Measurements from ENCODE around the gene PDCD6IP.

PDCD6IP gene

DNA sequence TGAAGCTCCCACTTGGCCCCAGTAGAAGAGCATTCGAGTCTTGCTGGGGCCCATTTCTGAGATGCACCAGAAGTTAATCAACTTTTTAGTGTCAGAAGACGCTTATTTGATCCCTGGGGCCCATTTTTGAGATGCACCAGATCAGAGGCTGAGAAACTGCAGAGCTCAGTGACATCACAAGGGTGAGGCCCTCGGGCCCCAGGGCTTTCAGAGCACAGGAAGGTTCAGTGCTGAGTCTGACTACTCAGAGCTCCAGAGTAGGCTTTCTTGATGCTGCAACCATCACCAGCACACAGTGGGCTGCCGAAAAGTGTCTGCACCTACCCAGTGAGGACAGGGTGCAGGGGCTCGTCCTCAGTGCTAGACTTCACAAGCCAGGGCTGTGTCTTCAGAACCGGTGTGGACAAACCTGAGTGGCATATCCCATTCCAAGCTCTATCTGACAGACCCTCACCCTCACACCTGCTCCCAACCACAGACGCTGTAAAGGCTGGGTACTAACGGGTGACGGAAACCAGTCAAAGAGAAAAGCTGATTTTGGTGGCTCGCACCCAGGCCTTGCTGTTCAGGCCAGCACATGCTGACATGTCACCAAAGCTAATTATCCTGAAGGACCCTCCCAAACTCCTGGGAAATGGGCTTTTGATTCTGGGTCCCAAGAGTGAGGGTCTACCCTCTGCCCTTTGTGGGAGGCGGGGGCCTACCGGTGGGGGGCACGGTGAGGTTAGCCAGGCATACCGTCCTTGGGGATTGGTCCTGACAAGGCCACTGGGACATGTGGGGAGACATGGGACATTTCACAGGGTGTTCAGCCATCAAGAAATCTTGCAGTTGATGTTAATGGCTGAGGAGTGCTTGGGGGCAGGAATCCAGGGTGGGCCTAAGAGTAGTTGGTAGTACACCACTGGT, 83.0 kb downstream of the PDCD6IP start:
- DNase-seq: no peak
- in situ Hi-C loops (cut with HindIII; ENCODE audit: low pct_ligation_motif_present, low pct_unique_long_range_greater_than_20kb, low sequenced_read_pairs): no loop called here

DNA sequence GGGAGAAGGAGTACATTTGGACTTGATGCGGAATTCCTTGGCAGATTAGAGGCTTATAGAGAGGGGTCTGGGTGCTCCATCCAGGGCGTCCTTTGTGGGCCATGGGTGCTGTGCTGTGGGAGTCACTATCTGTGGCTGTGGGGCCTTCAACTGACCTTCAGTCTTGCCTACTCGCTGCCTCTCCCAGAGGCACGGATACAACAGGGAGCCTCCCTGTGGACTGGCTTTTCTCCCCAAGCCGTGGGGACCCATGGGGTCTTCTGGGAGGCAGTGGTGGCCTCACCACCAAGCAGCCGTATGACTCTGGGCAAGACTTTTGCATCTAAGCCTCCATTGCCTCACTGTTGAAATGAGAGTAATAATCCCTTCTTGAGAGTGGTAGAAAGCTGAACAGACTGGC, 83.9 kb downstream of the PDCD6IP start:
- DNase-seq: no peak
- in situ Hi-C loops (cut with HindIII; ENCODE audit: low pct_ligation_motif_present, low pct_unique_long_range_greater_than_20kb, low sequenced_read_pairs): no loop called here

DNA sequence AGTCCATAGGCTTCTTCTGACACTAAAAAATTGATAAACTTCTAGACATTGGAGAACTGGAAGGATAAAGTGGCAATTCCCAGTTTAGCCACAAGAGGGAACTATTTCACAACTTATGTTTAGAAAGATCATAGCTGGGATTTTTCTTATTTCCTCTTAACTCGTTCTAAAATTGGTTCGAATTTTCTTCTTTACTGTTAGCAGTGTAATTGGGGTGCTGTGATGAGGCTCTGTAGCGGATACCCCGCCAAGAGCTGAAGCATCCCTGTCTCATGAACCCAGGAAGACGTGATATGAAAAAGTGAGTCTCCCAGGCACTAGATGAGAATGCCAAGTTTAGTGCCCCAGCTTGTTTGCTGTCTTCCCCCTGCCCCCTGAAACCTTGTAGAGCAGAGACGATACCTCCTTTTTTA, 85.1 kb downstream of the PDCD6IP start:
- in situ Hi-C loops (cut with HindIII; ENCODE audit: low pct_ligation_motif_present, low pct_unique_long_range_greater_than_20kb, low sequenced_read_pairs): no loop called here
- peak; percentile 43 for DNase-seq

DNA sequence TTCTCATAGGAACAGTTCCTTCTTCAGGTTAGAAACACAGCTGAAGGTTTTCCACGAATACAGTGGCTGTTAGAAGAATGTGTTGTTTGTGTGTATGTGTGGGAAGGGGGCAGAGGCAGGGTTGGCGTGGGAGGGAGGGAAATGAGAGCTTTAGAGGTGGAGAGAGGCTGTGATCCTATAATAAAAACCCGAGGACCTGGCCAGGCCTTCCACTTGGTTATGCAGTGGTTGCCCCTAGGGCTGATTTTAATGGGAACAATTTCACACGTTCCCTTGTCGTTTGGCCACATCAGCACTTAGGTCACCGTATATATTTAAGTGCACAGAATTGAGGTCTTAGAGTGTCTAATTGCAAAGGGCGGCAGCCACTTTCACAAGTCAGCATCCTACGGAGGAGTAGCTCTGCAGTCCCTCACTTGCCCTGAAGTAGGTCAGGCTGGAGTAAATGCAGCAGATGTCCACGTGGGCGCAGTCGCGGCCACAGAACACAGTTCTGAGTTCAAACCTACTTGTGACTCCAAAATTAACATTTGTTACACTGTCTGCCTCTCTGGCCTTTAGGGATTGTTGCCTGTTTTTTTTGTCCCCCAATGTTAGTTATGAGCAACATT, 85.6 kb downstream of the PDCD6IP start:
- in situ Hi-C loops (cut with HindIII; ENCODE audit: low pct_ligation_motif_present, low pct_unique_long_range_greater_than_20kb, low sequenced_read_pairs): no loop called here
- DNase-seq: no peak

DNA sequence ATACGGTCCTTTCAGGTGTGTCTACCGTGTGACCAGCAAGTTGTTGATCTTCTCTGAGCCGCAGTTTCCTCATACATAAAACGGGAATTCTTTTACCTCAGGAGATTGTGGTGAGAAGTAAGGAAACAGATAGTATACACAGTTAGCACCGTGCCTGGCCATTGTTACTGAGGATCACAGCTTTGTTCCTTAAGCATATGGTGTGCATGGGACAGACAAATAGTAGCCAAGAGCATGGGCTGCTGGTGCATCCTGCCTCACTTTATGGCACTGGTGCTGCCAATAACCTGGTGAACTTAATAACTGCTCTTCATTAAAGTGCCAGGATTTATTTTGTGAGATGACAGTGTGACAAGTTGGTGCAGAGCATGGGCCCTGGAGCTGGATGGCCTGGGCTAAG, 86.3 kb downstream of the PDCD6IP start:
- DNase-seq: no peak
- in situ Hi-C loops (cut with HindIII; ENCODE audit: low pct_ligation_motif_present, low pct_unique_long_range_greater_than_20kb, low sequenced_read_pairs): no loop called here

DNA sequence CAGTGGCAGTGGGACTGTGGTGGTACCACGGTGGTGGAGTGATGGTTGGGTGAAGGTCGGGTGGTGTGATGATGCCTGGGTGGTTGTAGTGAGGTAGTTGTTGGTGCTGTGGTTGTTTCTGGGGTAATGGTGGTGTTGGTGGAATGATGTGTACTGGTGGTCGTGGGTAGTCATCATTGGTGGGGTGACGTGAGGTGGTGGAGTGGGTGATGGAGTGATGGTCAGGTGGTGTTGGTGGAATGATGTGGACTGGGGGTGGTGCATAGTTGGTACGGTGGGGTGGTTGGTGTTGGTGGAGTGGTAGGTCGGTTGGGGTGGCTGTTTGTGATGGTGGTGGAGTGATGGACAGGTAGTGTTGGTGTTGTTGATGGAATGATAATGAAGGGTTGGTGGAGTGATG, 87.1 kb downstream of the PDCD6IP start:
- in situ Hi-C loops (cut with HindIII; ENCODE audit: low pct_ligation_motif_present, low pct_unique_long_range_greater_than_20kb, low sequenced_read_pairs): no loop called here

DNA sequence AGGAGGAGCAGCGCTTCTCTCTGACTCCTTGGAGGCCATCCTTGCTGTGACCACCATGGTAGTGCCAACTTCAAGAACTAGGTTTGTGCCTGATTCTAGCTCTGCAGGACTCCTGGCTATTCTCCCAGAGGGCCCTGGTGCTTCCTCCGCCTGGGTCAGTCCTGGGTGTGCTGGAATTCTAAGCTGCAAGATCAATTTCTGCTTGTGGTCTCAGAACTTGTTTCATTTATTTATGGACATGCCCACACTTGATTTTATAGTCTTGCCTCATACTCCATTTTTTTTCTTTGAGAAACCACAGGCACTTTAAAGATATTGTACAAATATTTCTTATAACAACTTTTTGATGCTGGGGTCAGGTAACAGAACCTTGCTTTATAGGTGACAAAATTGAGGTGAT, 87.6 kb downstream of the PDCD6IP start:
- in situ Hi-C loops (cut with HindIII; ENCODE audit: low pct_ligation_motif_present, low pct_unique_long_range_greater_than_20kb, low sequenced_read_pairs): no loop called here
- no peak for DNase-seq

More for the DNA sequence above, 87.1 kb downstream of the PDCD6IP start:
- DNase-seq: no peak

DNA sequence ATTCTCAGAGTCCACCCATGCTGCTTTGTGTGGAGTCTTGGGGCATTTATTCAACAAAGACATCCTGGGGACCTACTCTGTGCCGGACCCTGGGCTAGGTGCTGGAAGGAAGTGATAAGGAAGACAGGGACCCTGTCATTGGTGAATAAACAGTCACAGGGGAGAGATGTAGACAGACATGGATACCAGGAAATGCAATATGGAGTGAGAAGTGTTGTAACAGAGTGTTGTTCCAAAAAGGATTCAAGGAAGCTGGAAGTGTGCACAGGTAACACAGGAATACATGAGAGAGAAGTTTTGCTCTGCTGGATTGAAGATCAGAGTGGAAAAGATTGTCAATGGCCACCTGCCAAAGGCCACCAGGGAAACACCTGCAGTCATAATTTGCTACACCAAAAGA, 89.0 kb downstream of the PDCD6IP start:
- in situ Hi-C loops (cut with HindIII; ENCODE audit: low pct_ligation_motif_present, low pct_unique_long_range_greater_than_20kb, low sequenced_read_pairs): no loop called here
- no peak for DNase-seq

DNA sequence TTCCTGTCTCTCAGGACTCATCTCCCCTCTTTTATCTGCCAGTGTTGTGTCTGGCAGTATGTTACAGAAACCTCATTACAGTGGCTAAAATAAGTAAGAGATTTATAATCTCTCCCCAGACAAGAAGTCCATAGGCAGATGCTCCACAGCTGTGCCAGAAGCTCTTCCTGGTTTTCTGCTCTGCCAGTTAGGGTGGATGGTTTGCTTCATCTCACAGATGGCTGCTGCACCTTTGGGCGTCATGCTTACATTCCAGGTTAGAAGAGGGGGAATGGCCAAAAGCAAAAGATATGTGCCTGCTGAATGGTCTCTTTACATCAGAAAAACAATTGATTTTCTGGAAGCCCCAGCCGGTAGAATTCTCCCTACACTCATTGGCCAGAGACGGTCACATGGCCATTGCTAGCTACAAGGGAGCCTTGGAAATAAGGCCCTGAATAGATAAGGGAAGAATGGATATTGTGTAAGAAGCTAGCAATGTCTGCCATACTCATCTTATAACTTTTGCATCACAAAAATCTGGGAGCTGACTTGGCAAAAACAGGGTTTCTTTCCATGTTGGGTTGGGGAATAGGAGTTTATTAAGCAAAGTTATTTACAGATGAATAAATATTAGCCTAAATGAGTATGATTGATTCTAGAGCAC, 91.1 kb downstream of the PDCD6IP start:
- in situ Hi-C loops (cut with HindIII; ENCODE audit: low pct_ligation_motif_present, low pct_unique_long_range_greater_than_20kb, low sequenced_read_pairs): no loop called here
- no peak for DNase-seq

DNA sequence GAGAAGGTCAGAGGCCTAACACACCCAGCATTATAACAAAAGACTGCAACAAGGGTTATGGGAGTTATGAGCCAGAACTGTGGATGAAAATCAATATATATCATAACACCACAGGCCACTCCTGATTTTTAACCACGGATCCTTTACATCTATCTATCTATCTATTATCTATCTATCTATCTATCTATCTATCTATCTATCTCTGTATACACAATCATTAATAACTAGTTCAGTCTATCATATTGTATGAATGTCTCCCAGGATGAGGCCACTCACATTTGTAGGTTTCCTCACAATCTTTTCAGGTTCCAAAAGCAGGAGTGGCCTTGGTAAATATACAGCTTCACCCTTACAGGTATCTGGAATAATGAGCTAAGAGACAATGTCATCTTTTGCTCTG, 94.2 kb downstream of the PDCD6IP start:
- no peak for DNase-seq
- in situ Hi-C loops (cut with HindIII; ENCODE audit: low pct_ligation_motif_present, low pct_unique_long_range_greater_than_20kb, low sequenced_read_pairs): no loop called here

DNA sequence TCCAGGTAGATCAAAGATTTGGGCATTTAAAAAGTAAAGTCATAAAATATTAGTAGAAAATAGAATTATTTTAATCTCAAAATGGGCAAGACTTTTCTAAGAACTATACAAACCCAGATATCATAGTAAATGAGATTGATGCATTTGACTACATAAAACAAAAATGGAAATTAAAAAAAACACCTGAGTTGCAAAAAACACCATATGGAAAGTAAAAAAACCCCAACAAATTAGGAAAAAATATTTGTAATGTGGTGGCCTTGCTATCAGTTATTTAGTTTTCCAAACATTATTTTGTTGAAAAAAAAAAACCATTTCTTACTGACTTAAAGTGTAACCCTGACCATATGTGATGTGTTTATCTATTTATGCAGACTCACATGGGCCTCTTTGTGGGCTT, 97.2 kb downstream of the PDCD6IP start:
- in situ Hi-C loops (cut with HindIII; ENCODE audit: low pct_ligation_motif_present, low pct_unique_long_range_greater_than_20kb, low sequenced_read_pairs): no loop called here
- DNase-seq: no peak

DNA sequence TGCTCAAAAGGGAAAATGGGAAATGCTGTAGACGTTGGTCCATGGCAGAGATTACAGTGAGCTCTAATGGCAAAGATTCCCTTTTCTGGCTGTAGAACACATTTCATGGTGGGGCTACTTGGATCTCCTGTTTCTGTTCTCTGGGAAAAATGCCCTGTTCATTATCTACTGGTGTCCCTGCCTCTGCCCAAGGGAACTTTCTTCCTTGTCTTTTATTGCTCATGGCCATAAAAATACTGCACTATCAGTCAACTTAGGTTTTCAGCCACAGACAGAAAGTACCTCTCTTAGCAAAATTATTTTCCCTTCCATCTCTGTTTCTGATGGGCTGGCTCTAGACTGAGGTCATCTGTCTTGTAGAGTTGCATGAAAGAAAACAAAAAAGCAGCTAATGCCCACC, 98.9 kb downstream of the PDCD6IP start:
- DNase-seq: no peak
- in situ Hi-C loops (cut with HindIII; ENCODE audit: low pct_ligation_motif_present, low pct_unique_long_range_greater_than_20kb, low sequenced_read_pairs): no loop called here

DNA sequence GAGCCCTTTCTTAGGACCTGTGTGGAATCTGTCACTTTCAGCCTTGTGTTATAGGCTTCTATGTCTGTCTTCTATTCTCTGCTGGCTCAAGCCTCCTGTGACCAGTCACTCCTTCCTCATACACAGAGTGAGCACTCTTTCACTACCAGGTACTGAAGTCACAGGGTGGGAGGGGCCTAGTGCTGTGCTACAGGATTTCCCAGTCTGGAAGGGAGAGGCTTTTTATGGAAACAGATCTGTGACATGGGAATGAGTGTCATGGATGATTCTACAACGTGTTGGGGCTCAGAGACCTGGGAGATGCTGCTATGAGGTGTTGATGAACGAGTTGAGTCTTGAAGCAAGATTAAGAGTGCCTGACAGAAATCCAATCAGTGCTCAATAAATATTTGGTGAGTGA, 100.5 kb downstream of the PDCD6IP start:
- in situ Hi-C loops (cut with HindIII; ENCODE audit: low pct_ligation_motif_present, low pct_unique_long_range_greater_than_20kb, low sequenced_read_pairs): no loop called here
- DNase-seq: no peak

DNA sequence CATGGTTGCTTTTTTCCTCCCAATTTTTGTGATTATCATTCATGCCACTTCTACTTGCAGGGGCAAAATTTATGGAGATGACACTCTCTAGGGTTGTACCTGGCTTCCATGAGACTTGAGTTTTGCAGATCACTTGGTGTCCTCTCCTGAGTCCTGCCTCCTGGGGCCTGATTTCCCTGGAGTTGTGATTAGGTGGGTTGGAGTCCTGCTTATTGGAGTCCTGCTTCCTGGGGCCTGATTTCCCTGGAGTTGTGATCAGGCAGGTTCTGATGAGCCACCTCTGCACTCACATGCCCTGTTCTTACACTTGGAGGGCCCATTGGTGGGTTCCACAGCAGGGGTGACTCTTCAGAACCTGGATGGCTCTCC, 102.0 kb downstream of the PDCD6IP start:
- no peak for DNase-seq
- in situ Hi-C loops (cut with HindIII; ENCODE audit: low pct_ligation_motif_present, low pct_unique_long_range_greater_than_20kb, low sequenced_read_pairs): no loop called here

DNA sequence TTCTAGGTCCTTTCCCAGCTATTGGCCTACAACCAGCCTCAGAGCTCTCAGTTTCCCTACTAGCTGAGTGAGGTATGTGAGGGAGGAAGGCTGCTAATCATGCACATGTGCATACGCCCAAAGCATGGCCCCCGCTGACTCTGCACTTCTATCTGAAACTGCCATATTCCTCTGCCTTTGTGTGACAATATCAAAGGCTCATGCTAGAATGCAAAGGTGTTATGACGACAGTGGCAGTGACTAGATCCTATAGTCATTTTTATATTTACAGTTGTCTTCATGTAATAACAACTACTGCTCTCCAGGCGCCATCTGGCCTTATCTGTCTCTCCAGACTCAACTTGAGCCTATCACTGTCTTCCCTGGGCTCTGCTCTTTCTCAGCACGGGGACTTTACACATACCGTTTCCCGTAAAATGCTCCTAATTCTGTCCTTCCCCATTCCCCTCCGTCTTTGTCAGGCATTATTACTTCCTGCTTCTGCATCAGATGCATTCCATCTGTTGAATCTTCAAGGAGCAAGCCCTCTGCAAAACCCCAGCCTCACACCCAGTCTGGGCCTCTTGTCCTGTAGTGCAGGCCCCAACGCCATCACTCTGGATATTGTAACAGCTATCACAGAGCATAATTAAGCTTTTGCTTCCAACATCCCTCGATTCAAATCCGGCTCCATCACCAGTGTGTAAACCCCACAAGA, 102.5 kb downstream of the PDCD6IP start:
- in situ Hi-C loops (cut with HindIII; ENCODE audit: low pct_ligation_motif_present, low pct_unique_long_range_greater_than_20kb, low sequenced_read_pairs): no loop called here
- DNase-seq: no peak

DNA sequence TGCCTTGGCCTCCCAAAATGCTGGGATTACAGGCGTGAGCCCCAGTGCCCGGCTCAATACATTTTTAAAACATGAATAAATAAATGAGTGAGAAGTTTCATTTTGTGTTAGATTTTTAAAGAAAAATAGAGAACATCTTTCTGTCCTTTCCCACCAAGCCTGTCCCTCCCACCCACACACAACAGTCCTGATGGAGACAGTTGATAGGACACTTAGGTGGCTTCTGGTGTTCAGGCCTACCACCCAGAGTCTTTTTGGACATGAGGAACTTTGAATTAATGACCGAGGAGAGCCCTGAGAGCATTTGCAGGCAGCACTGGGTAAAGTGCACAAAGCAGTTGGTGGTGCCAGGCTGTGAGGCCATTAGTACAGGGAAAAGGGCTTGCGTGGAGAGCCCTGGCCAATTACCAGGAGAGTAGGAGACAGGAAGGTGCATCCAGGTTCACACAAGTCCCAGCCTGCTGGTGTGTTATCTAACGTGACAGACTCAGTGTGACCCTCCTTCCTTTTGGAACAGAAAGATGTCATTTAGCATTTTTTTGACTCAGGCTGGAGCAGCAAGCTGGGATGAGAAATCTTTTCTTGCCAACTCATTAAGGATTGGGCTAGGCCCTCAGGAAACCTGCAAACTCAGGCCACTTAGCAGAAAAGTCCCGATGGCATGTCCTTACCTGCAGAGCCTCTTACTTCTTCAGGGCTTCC, 103.6 kb downstream of the PDCD6IP start:
- in situ Hi-C loops (cut with HindIII; ENCODE audit: low pct_ligation_motif_present, low pct_unique_long_range_greater_than_20kb, low sequenced_read_pairs): no loop called here
- DNase-seq: no peak

DNA sequence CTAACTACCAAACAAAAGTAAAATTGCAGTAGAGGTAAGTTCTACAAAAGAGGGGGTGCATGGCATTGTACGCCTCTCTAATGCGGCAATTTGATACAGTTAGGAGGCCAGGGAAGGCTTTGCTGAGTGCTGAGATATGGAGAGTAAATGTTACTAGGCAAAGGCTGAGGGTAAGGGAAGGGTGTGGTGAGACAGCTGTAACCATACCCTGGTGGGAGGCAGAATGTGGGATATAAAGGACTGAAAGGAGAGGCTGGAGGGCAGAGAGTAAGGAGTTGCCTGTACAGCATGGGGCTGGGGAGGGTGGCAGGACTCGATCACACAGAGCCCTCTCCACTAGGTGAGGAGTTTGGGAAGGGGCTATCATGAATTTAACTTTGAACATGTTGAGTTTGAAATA, 106.3 kb downstream of the PDCD6IP start:
- in situ Hi-C loops (cut with HindIII; ENCODE audit: low pct_ligation_motif_present, low pct_unique_long_range_greater_than_20kb, low sequenced_read_pairs): no loop called here
- no peak for DNase-seq

DNA sequence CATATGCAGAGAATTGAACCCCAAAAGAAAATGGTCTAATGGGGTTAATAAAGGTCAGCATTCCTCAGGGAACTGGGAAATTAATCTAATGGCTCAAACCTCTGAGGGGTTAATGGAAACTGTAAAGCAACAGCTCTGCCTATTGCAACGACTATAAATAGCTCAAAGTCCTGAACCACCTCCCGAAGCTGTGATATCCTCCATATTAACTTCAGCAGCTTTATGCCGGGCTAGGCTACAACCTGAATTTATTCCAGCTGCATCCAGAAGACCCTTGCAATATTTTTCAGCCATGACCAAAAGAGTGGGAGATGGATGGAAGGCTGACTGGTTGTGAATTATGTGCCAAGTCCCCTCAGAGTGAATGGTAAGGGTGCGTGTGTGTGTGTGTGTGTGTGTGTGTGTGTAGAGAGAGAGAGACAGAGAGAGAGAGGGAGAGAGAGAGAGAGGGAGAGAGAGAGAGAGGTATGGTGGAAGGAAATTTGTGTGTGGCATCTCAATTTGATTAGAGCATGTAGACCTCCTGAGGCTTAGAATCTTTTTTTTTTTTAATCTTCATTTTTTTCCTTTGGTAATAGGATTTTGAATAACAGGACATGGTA, 109.9 kb downstream of the PDCD6IP start:
- DNase-seq: no peak
- in situ Hi-C loops (cut with HindIII; ENCODE audit: low pct_ligation_motif_present, low pct_unique_long_range_greater_than_20kb, low sequenced_read_pairs): no loop called here

Measured in ACHN (cell line).